Stomach (tissue), 9 donors: ENCODE results near the gene ZEB1. TPM values are rescaled to one million over a fixed set of nuclear protein-coding genes. Genes with fewer than 3 reads are reported as not detected.

ENCODE experiments used
- DNase-seq, 2 donors: peaks; one replicate each; pipeline versions ENCODE4 v3.0.0 to v3.0.0-alpha.2; 2013 to 2019
- H3K27ac ChIP-seq, 5 donors: fragments of 200-600 bp in 4 of 5; sonication (generic) in 4 of 5; one replicate each; pipeline ENCODE4 v1.5.1; 2013 to 2019; ENCODE audit warnings: mild to moderate bottlenecking in 1 of 5, moderate library complexity in 1 of 5
- H3K27me3 ChIP-seq, 3 donors: fragments of 200-600 bp; sonication (generic); one replicate each; pipeline ENCODE4 v1.5.1; 2017 to 2019; ENCODE audit warnings: mixed run types in 1 of 3
- H3K36me3 ChIP-seq, 4 donors: fragments of 200-600 bp; sonication (generic); 1 replicate in 3 of 4; 2 replicates in 1 of 4; pipeline ENCODE4 v1.5.1; 2016 to 2019
- H3K4me1 ChIP-seq, 4 donors: fragments of 200-600 bp; sonication (generic); one replicate each; pipeline ENCODE4 v1.5.1; 2016 to 2019
- H3K4me3 ChIP-seq, 4 donors: fragments of 200-600 bp; sonication (generic) in 3 of 4; one replicate each; pipeline ENCODE4 v1.5.1; 2016 to 2019; ENCODE audit warnings: mild to moderate bottlenecking in 1 of 4
- H3K9me3 ChIP-seq, 4 donors: fragments of 200-600 bp; sonication (generic); one replicate each; pipeline ENCODE4 v1.5.1; 2016 to 2019
- EP300 ChIP-seq: sonication (generic); formaldehyde crosslinking; IDR thresholded peaks from one replicate; pipeline ENCODE4 v1.6.1; 2017; ENCODE audit warnings: antibody characterized with exemption
- POLR2A ChIP-seq, 4 donors: fragments of 450-650 bp; IDR thresholded peaks; one replicate each; pipeline ENCODE4 v1.6.1; 2016; ENCODE audit warnings: antibody characterized with exemption in 4 of 4, control low read depth in 2 of 4, mild to moderate bottlenecking in 1 of 4, moderate library complexity in 1 of 4
- POLR2AphosphoS5 ChIP-seq, 3 donors: sonication (generic); formaldehyde crosslinking; IDR thresholded peaks; one replicate each; pipeline ENCODE4 v1.6.1; 2016; ENCODE audit warnings: antibody characterized with exemption in 3 of 3
- WGBS, 5 donors: extraction: QIAGEN DNeasy Blood & Tissue Kit in 3 of 5; methylation state at CpG; one replicate each; pipeline versions ENCODE4 v1.1.5 to v1.1.7; 2013 to 2018; 5-methylcytosine and 5-hydroxymethylcytosine counted together
- intact Hi-C: fragments of 100-400 bp; cut with DNase I; formaldehyde crosslinking; loops from one replicate; pipeline ENCODE4 v1.15.1; 2023; ENCODE audit warnings: low total_unique reads
- polyA plus RNA-seq, 3 donors: library from polyadenylated mRNA; stranded (reverse); fragments of 200-250 nt; gene quantifications; one replicate each; pipeline ENCODE4 v1.2.3, GENCODE V29; 2013
- total RNA-seq, 5 donors: library from RNA; depleted of rRNA; stranded (reverse); fragments of >200 nt; gene quantifications; one replicate each; pipeline versions ENCODE4 v1.1.0 to v1.2.3, GENCODE V29; 2014 to 2016
- TF ChIP-seq, protein P1 (sequence below), 7 experiments: fragments of 450-650 bp in 4 of 7; fragments of 200-600 bp in 3 of 7; sonication (generic) in 3 of 7; IDR thresholded peaks; one replicate each; pipeline ENCODE4 v1.5.1; 2016 to 2019; ENCODE audit warnings: antibody characterized with exemption in 7 of 7, control low read depth in 2 of 7, mild to moderate bottlenecking in 1 of 7
- donor health status: healthy with polysubstance abuse.
- donor health status: Bipolar disorder and iron deficiency.
- donor health status: healthy.

Gene ZEB1
- total and polyA plus RNA-seq, 8 donors, result 7.6 to 187 (median 31.1) TPM

- H3K9me3 ChIP-seq, result no peaks in the 10 kb centered on the region
- peaks cover 0 to 16% (median 0%) of the 10 kb centered on the region in 4 donors for H3K4me1 ChIP-seq
- intact Hi-C loops, result no loop called here
- H3K36me3 ChIP-seq, result no peaks in the 10 kb centered on the region
- DNase-seq, result no peak
- peak overlapping the region in 1 of 5 donors; percentile 21 for H3K27ac ChIP-seq
- no peak for TF ChIP-seq EP300
- TF ChIP-seq POLR2AphosphoS5 (IDR thresholded peaks at IDR 0.05), result no peak
- no peak for TF ChIP-seq POLR2A (IDR thresholded peaks at IDR 0.05)
- TF ChIP-seq, protein P1, sequence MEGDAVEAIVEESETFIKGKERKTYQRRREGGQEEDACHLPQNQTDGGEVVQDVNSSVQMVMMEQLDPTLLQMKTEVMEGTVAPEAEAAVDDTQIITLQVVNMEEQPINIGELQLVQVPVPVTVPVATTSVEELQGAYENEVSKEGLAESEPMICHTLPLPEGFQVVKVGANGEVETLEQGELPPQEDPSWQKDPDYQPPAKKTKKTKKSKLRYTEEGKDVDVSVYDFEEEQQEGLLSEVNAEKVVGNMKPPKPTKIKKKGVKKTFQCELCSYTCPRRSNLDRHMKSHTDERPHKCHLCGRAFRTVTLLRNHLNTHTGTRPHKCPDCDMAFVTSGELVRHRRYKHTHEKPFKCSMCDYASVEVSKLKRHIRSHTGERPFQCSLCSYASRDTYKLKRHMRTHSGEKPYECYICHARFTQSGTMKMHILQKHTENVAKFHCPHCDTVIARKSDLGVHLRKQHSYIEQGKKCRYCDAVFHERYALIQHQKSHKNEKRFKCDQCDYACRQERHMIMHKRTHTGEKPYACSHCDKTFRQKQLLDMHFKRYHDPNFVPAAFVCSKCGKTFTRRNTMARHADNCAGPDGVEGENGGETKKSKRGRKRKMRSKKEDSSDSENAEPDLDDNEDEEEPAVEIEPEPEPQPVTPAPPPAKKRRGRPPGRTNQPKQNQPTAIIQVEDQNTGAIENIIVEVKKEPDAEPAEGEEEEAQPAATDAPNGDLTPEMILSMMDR (IDR thresholded peaks at IDR 0.05), result no peak
- no peaks in the 10 kb centered on the region for H3K27me3 ChIP-seq
- H3K4me3 ChIP-seq, result no peak overlapping the region
- WGBS, 5 donors, result 35 to 45% (median 39%) methylated on average over 2 of the region's 2 CpGs
Measured at GRCh38 chr10:31483546-31483945, 164.5 kb downstream of the ZEB1 start.

- no peak for DNase-seq
- intact Hi-C loops, result no loop called here
- H3K4me1 ChIP-seq, result peaks cover 0 to 16% (median 0%) of the 10 kb centered on the region in 4 donors
- no peaks in the 10 kb centered on the region for H3K27me3 ChIP-seq
- H3K36me3 ChIP-seq, result no peaks in the 10 kb centered on the region
- H3K9me3 ChIP-seq, result no peaks in the 10 kb centered on the region
- TF ChIP-seq POLR2A (IDR thresholded peaks at IDR 0.05), result no peak
- TF ChIP-seq EP300, result no peak
- TF ChIP-seq, protein P1 (IDR thresholded peaks at IDR 0.05), result no peak
- no peak for TF ChIP-seq POLR2AphosphoS5 (IDR thresholded peaks at IDR 0.05)
- 58 to 74% (median 72%) methylated on average over 4 of the region's 4 CpGs for WGBS, 5 donors
- no peak overlapping the region for H3K27ac ChIP-seq
- H3K4me3 ChIP-seq, result no peak overlapping the region
Measured at GRCh38 chr10:31484431-31485135, 165.6 kb downstream of the ZEB1 start.

DNA sequence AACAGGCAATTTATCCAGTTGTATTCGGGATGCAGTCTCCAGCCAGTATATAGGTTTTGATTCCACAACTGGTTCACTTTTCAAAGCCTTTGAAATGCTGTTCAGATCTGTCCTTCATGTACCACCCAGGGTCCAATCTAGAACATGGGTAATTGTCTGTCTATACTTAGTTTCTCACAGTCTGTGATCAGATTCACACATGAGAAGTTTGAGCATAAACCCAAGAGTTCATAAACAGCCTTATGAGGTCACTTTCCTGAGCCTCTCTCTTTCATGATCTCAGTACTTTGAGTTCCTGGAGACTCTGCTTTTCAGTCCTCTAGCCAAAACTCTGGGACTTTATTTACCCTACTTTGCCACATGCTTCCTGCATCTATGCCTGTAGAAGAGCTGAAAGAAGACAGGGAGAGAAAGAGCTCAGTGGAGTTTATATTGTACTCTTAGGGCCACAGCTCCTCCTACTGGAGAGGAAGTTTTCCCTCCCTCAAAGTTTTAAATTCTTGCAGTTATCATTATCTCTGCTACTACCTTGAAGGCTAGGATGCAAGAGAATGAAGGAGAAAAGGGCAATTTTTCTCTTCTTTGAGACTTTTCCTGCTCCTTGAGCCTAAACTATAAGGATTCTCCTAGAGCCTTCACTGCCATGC, 172.0 kb downstream of the ZEB1 start:
- peak in 1 of 2 donors; percentile 28 for DNase-seq
- Histone ChIP-seq H3K9me3 (no peaks in the 10 kb centered on the region), H3K4me3 (no peak overlapping the region), H3K4me1 (peaks cover 0 to 5% (median 0%) of the 10 kb centered on the region in 4 donors), H3K36me3 (no peaks in the 10 kb centered on the region), H3K27ac (no peak overlapping the region), H3K27me3 (no peaks in the 10 kb centered on the region)
- TF ChIP-seq EP300, result no peak
- no peak for TF ChIP-seq POLR2AphosphoS5 (IDR thresholded peaks at IDR 0.05)
- TF ChIP-seq, protein P1 (IDR thresholded peaks at IDR 0.05), result peak in 5 of 7 experiments; percentile 13 to 45 (median 42)
- no peak for TF ChIP-seq POLR2A (IDR thresholded peaks at IDR 0.05)
- intact Hi-C loops, result no loop called here
- WGBS, 5 donors, result 79 to 100% (median 96%) methylated on average over 1 of the region's 1 CpG

DNA sequence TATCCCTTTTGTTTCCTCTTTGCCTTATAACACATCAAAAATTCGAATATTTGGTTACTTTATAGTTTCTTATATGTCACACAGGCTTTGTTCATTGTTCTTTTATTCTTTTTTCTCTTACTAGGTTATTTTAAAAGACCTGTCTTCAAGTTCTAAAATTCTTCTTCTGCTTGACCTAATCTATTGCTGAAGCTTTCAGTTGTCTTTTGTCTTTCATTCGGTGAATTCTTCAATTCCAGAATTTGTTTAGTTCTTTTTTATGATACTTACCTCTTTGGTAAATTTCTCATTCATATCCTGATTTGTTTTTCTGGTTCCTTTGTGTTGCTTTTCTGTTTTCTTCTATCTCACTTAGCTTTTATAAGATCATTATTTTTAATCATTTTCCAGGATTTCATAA, 188.4 kb downstream of the ZEB1 start:
- TF ChIP-seq POLR2AphosphoS5 (IDR thresholded peaks at IDR 0.05), result no peak
- TF ChIP-seq, protein P1 (IDR thresholded peaks at IDR 0.05), result no peak
- TF ChIP-seq EP300, result no peak
- no peak overlapping the region for H3K4me3 ChIP-seq
- intact Hi-C loops, result no loop called here
- WGBS, 5 donors, result 68 to 82% (median 72%) methylated on average over 2 of the region's 2 CpGs
- H3K36me3 ChIP-seq, result peaks cover 6 to 34% (median 21%) of the 10 kb centered on the region in 4 donors
- no peak for DNase-seq
- H3K27ac ChIP-seq, result no peak overlapping the region
- no peaks in the 10 kb centered on the region for H3K27me3 ChIP-seq
- peaks cover 0 to 34% (median 18%) of the 10 kb centered on the region in 4 donors for H3K9me3 ChIP-seq
- H3K4me1 ChIP-seq, result no peaks in the 10 kb centered on the region
